H1 (cell line): ENCODE measurements around the gene EPX. TPM values are rescaled to one million over a fixed set of nuclear protein-coding genes. Genes with fewer than 3 reads are reported as not detected.

Source experiments
- CTCF ChIA-PET: fragments of 300-600 bp; sonication (Branson Sonifier 250); formaldehyde crosslinking; loops from one replicate; lab custom pipeline; 2021; ENCODE audit not compliant: partially characterized antibody; lab: Charles Lee
- POLR2A ChIA-PET: fragments of 300-600 bp; sonication (Branson Sonifier 250); formaldehyde crosslinking; loops from one replicate; lab custom pipeline; 2021; ENCODE audit warnings: inconsistent platforms; ENCODE audit not compliant: partially characterized antibody; lab: Charles Lee
- DNase-seq, 2 experiments: peaks; one replicate each; pipeline versions ENCODE4 v3.0.0 to v3.0.0-alpha.2; 2010 to 2022; ENCODE audit warnings: low spot score in 2 of 2, low read depth in 1 of 2, mixed read lengths in 1 of 2
- FAIRE-seq: peaks from 2 replicates; lab custom pipeline; 2011; peaks lifted over from hg19 to GRCh38; lab: Jason Lieb, UNC
- H2AFZ ChIP-seq: 2 replicates; pipeline ENCODE4 v1.8.1; 2012; ENCODE audit warnings: low read length, inconsistent platforms
- H2AK5ac ChIP-seq: 2 replicates; pipeline ENCODE4 v1.6.1; 2013; ENCODE audit warnings: low read depth, low read length
- H2BK120ac ChIP-seq: replicated peaks from 2 replicates; pipeline ENCODE3; 2013; ENCODE audit warnings: low read depth, low read length, inconsistent platforms
- H2BK12ac ChIP-seq: 2 replicates; pipeline ENCODE4 v1.6.1; 2013; ENCODE audit warnings: low read depth, low read length
- H2BK15ac ChIP-seq: 2 replicates; pipeline ENCODE4 v1.6.1; 2013; ENCODE audit warnings: low read length
- H2BK20ac ChIP-seq: 2 replicates; pipeline ENCODE4 v1.6.1; 2013; ENCODE audit warnings: low read length
- H2BK5ac ChIP-seq: 2 replicates; pipeline ENCODE4 v1.6.1; 2013; ENCODE audit warnings: low read depth, low read length
- H3K14ac ChIP-seq: 2 replicates; pipeline ENCODE4 v1.6.1; 2013; ENCODE audit warnings: inconsistent platforms; ENCODE audit not compliant: insufficient read length
- H3K18ac ChIP-seq: 2 replicates; pipeline ENCODE4 v1.6.1; 2013; ENCODE audit warnings: low read length; ENCODE audit errors: extremely low read depth
- H3K23ac ChIP-seq: 2 replicates; pipeline ENCODE4 v1.6.1; 2013; ENCODE audit warnings: inconsistent platforms; ENCODE audit not compliant: insufficient read length
- H3K23me2 ChIP-seq: 2 replicates; pipeline ENCODE4 v1.6.1; 2013; ENCODE audit warnings: low read depth, low read length
- H3K27ac ChIP-seq: 2 replicates; pipeline ENCODE4 v1.6.1; 2011; ENCODE audit warnings: low read depth, low read length, inconsistent platforms
- H3K27me3 ChIP-seq, 4 experiments: replicated peaks in 1 of 4; 1 replicate in 1 of 4; 2 replicates in 3 of 4; pipeline versions ENCODE4 v1.6.1 to v1.8.1; 2011 to 2013; ENCODE audit warnings: low read length in 3 of 4, mild to moderate bottlenecking in 3 of 4, inconsistent platforms in 2 of 4, mixed read lengths in 2 of 4, moderate library complexity in 1 of 4; ENCODE audit not compliant: control insufficient read depth in 3 of 4, insufficient read depth in 3 of 4; ENCODE audit errors: extremely low read depth in 1 of 4
- H3K36me3 ChIP-seq, 4 experiments: 2 replicates each; pipeline versions ENCODE4 v1.6.1 to v1.8.1; 2011 to 2013; ENCODE audit warnings: mild to moderate bottlenecking in 4 of 4, low read length in 3 of 4, moderate library complexity in 2 of 4, control low read depth in 1 of 4, inconsistent platforms in 1 of 4; ENCODE audit not compliant: insufficient read depth in 4 of 4, control insufficient read depth in 2 of 4
- H3K4ac ChIP-seq: replicated peaks from 2 replicates; pipeline ENCODE3; 2013; ENCODE audit warnings: low read length, low read depth, mixed read lengths, inconsistent platforms; ENCODE audit not compliant: insufficient read length
- H3K4me1 ChIP-seq, 4 experiments: replicated peaks in 1 of 4; 1 replicate in 1 of 4; 2 replicates in 3 of 4; pipeline versions ENCODE4 v1.6.1 to v1.8.1; 2011 to 2013; ENCODE audit warnings: low read length in 3 of 4, inconsistent platforms in 2 of 4, mixed read lengths in 1 of 4; ENCODE audit not compliant: insufficient read depth in 4 of 4, control insufficient read depth in 3 of 4
- H3K4me2 ChIP-seq, 2 experiments: 2 replicates each; pipeline versions ENCODE4 v1.6.1 to v1.8.1; 2011 to 2013; ENCODE audit warnings: low read depth in 2 of 2, low read length in 2 of 2, control low read depth in 1 of 2, inconsistent platforms in 1 of 2, mild to moderate bottlenecking in 1 of 2; ENCODE audit not compliant: insufficient read depth in 1 of 2
- H3K4me3 ChIP-seq, 4 experiments: fragments of 200-600, 300-600 bp in 1 of 4; sonication (generic), shearing (Covaris generic), sonication (Bioruptor Twin) in 1 of 4; 2 replicates each; pipeline versions ENCODE4 v1.5.1 to v1.8.1; 2011 to 2016; ENCODE audit warnings: low read length in 4 of 4, low read depth in 3 of 4, control low read depth in 2 of 4, inconsistent platforms in 2 of 4, mild to moderate bottlenecking in 2 of 4, mixed read lengths in 1 of 4, moderate library complexity in 1 of 4; ENCODE audit not compliant: insufficient read depth in 2 of 4; ENCODE audit errors: extremely low read depth in 1 of 4
- H3K56ac ChIP-seq: replicated peaks from 2 replicates; pipeline ENCODE3; 2013; ENCODE audit warnings: low read depth, mild to moderate bottlenecking, mixed read lengths, low read length, inconsistent platforms; ENCODE audit not compliant: insufficient read length
- H3K79me1 ChIP-seq: 2 replicates; pipeline ENCODE4 v1.6.1; 2013; ENCODE audit warnings: low read depth, low read length, control low read depth
- H3K79me2 ChIP-seq, 2 experiments: 2 replicates each; pipeline versions ENCODE4 v1.6.1 to v1.8.1; 2012 to 2013; ENCODE audit warnings: low read length in 2 of 2, mild to moderate bottlenecking in 2 of 2, inconsistent platforms in 1 of 2; ENCODE audit not compliant: insufficient read depth in 2 of 2, control insufficient read depth in 1 of 2
- H3K9ac ChIP-seq, 4 experiments: replicated peaks in 1 of 4; 1 replicate in 1 of 4; 2 replicates in 3 of 4; pipeline versions ENCODE4 v1.6.1 to v1.8.1; 2011 to 2013; ENCODE audit warnings: low read depth in 3 of 4, low read length in 3 of 4, control low read depth in 2 of 4, mild to moderate bottlenecking in 2 of 4, moderate library complexity in 2 of 4, inconsistent platforms in 1 of 4; ENCODE audit errors: extremely low read depth in 1 of 4
- H3K9me3 ChIP-seq, 2 experiments: 2 replicates each; pipeline versions ENCODE4 v1.6.1 to v1.8.1; 2012 to 2013; ENCODE audit warnings: mild to moderate bottlenecking in 2 of 2, moderate library complexity in 2 of 2, control low read depth in 1 of 2, inconsistent platforms in 1 of 2, low read depth in 1 of 2, low read length in 1 of 2, mixed read lengths in 1 of 2; ENCODE audit not compliant: insufficient read depth in 2 of 2
- H4K20me1 ChIP-seq, 2 experiments: replicated peaks in 1 of 2; 2 replicates each; pipeline versions ENCODE3 to v1.8.1; 2011 to 2013; ENCODE audit warnings: inconsistent platforms in 2 of 2, low read length in 2 of 2, mild to moderate bottlenecking in 1 of 2; ENCODE audit not compliant: insufficient read depth in 2 of 2, control insufficient read depth in 1 of 2
- H4K5ac ChIP-seq: 2 replicates; pipeline ENCODE4 v1.6.1; 2013; ENCODE audit warnings: low read length, low read depth, mixed read lengths, inconsistent platforms; ENCODE audit not compliant: insufficient read length
- H4K8ac ChIP-seq: 2 replicates; pipeline ENCODE4 v1.8.0; 2013; ENCODE audit warnings: mild to moderate bottlenecking, moderate library complexity, low read length, inconsistent platforms; ENCODE audit not compliant: insufficient read depth; ENCODE audit errors: extremely low read depth
- H4K91ac ChIP-seq: replicated peaks from 2 replicates; pipeline ENCODE3; 2013; ENCODE audit warnings: low read length, mixed read lengths, inconsistent platforms; ENCODE audit not compliant: insufficient read length
- ASH2L ChIP-seq: fragments of 200-600, 300-600 bp; sonication (generic); IDR thresholded peaks from one replicate; pipeline ENCODE4 v1.7.1; 2017; ENCODE audit warnings: low read length
- BCL11A ChIP-seq, 2 experiments: IDR thresholded peaks; one replicate each; pipeline ENCODE4 v1.6.1; 2011; ENCODE audit warnings: low read depth in 2 of 2, low read length in 2 of 2, mild to moderate bottlenecking in 2 of 2
- GTF2F1 ChIP-seq: IDR thresholded peaks from 2 replicates; pipeline ENCODE4 v1.6.1; 2012; ENCODE audit warnings: low read depth, low read length, improper control_type of control experiment, borderline replicate concordance
- KDM1A ChIP-seq: fragments of 200-600, 300-600 bp; sonication (generic); IDR thresholded peaks from 2 replicates; pipeline ENCODE4 v1.7.1; 2016; ENCODE audit warnings: mild to moderate bottlenecking, low read length, borderline replicate concordance
- MAFK ChIP-seq: IDR thresholded peaks from 2 replicates; pipeline ENCODE4 v1.6.1; 2012; ENCODE audit warnings: low read depth, mild to moderate bottlenecking, improper control_type of control experiment, low read length
- MAX ChIP-seq: IDR thresholded peaks from 2 replicates; pipeline ENCODE4 v1.6.1; 2012; ENCODE audit warnings: inconsistent platforms
- NRF1 ChIP-seq: IDR thresholded peaks from 2 replicates; pipeline ENCODE4 v1.6.1; 2011; ENCODE audit warnings: mild to moderate bottlenecking, low read depth, low read length, improper control_type of control experiment
- SP1 ChIP-seq: IDR thresholded peaks from 2 replicates; pipeline ENCODE4 v1.6.1; 2011; ENCODE audit warnings: low read depth, low read length
- SP2 ChIP-seq: IDR thresholded peaks from 2 replicates; pipeline ENCODE4 v1.6.1; 2012; ENCODE audit warnings: mild to moderate bottlenecking, low read length, inconsistent platforms
- TAF1 ChIP-seq: IDR thresholded peaks from 2 replicates; pipeline ENCODE4 v1.6.1; 2011; ENCODE audit warnings: mild to moderate bottlenecking, low read depth, low read length
- WGBS, 2 experiments: shearing (Covaris generic) in 1 of 2; methylation state at CpG; one replicate each; pipeline versions ENCODE4 v1.1.6 to v1.1.7; 2013 to 2015; ENCODE audit warnings: low lambda C conversion rate in 2 of 2, mixed read lengths in 2 of 2, inconsistent platforms in 1 of 2, low coverage in 1 of 2, missing lambda C conversion rate in 1 of 2; ENCODE audit not compliant: insufficient replicate concordance in 2 of 2, insufficient coverage in 1 of 2, insufficient read length in 1 of 2; ENCODE audit errors: extremely low coverage in 1 of 2, missing lambda C conversion rate in 1 of 2; 5-methylcytosine and 5-hydroxymethylcytosine counted together
- polyA plus RNA-seq, 7 experiments: library from polyadenylated mRNA; depleted of rRNA in 3 of 7; stranded (reverse) in 5 of 7; unstranded in 2 of 7; fragments of >200 nt in 5 of 7; fragments of 200-250 nt in 2 of 7; gene quantifications; 1 replicate in 5 of 7; 2 replicates in 1 of 7; 4 replicates in 1 of 7; pipeline versions ENCODE4 v1.2.1 to v1.2.3, GENCODE V29; 2011 to 2013; ENCODE audit warnings: missing spikeins in 2 of 7, mixed read lengths in 2 of 7
- total RNA-seq: library from RNA; stranded (reverse); fragmentation: NEBNext Ultra II Directional; extraction: Animal tissue kit (Norgen Biotek cat#: 25700); gene quantifications from 2 replicates; pipeline ENCODE4 v1.2.1, GENCODE V29; 2021

EPX gene
- total and polyA plus RNA-seq, 2 of the 8 experiments (the other 6 are each of a cell fraction or from before 2014, with no cell fraction given): not detected

GRCh38 chr17:58250344-58251011 lies 58.0 kb downstream of the EPX start:
- FAIRE-seq: no peak
- Histone ChIP-seq H3K27ac (no peak overlapping the region), H3K23ac (no peak overlapping the region), H3K27me3 (peaks cover 36 to 67% (median 48%) of the 10 kb centered on the region in 4 experiments), H3K56ac (no peak overlapping the region), H3K9me3 (peaks cover 8% of the 10 kb centered on the region in 2 experiments; a peak in 3 of 4 replicates), H3K4me2 (no peak overlapping the region; a peak in 1 of 4 replicates), H3K36me3 (no peaks in the 10 kb centered on the region), H3K23me2 (peaks cover 5% of the 10 kb centered on the region; the same call in 1 of the 2 replicates), H4K5ac (no peak overlapping the region), H2BK120ac (no peak overlapping the region), H4K20me1 (no peaks in the 10 kb centered on the region), H2AFZ (no peak overlapping the region), H2BK5ac (no peak overlapping the region), H2BK20ac (no peak overlapping the region), H2AK5ac (no peak overlapping the region), H3K79me2 (no peaks in the 10 kb centered on the region), H4K8ac (no peak overlapping the region), H3K14ac (no peak overlapping the region), H3K18ac (no peak overlapping the region), H4K91ac (no peak overlapping the region), H3K9ac (no peak overlapping the region), H3K4ac (no peak overlapping the region), H2BK12ac (no peak overlapping the region), H3K4me1 (peaks cover 0 to 4% (median 1%) of the 10 kb centered on the region in 4 experiments; a peak in 4 of 7 replicates), H3K4me3 (no peak overlapping the region), H3K79me1 (no peaks in the 10 kb centered on the region), H2BK15ac (no peak overlapping the region)
- WGBS, 2 experiments: 88% methylated on average over 12 of the region's 12 CpGs; no CpG with 5 or more reads in 1 of the 2 experiments
- POLR2A ChIA-PET: interaction anchor here (1.3 kb wide), 2 partner anchors 13 to 49 kb away, joined by 3 to 6 read pairs; no protein-coding TSS in a partner anchor
- CTCF ChIA-PET: interaction anchor here (0.6 to 5.4 kb wide), 35 partner anchors 8 to 1089 kb away, joined by 3 to 55 read pairs (median 3); partner anchors contain the start of genes LPO and MPO
- no peak for TF ChIP-seq NRF1
- no peak for TF ChIP-seq BCL11A (IDR thresholded peaks at IDR 0.05; ENCODE audit: low read depth in 2 of 2, low read length in 2 of 2)
- TF ChIP-seq SP1: no peak
- TF ChIP-seq MAX: no peak
- no peak for TF ChIP-seq ASH2L
- no peak for TF ChIP-seq KDM1A
- TF ChIP-seq SP2: no peak
- no peak for TF ChIP-seq GTF2F1
- TF ChIP-seq TAF1: no peak
- TF ChIP-seq MAFK: no peak
- peak in 1 of 2 experiments; percentile 37 for DNase-seq
